ENCODE results near the gene TUBG2.

The TUBG2 gene

GRCh38 chr17:42700586-42701289 is 41.7 kb downstream of the TUBG2 start:
- DNase-seq: no peak

GRCh38 chr17:42702446-42702845 is 43.4 kb downstream of the TUBG2 start:
- DNase-seq: no peak

- DNase-seq: no peak
These were observed 45.4 kb downstream of the TUBG2 start for GRCh38 chr17:42704490-42704836.

GRCh38 chr17:42704837-42705494 is 45.9 kb downstream of the TUBG2 start:
- DNase-seq: no peak

- DNase-seq: no peak
These were observed 47.6 kb downstream of the TUBG2 start for GRCh38 chr17:42706732-42707131.

- no peak for DNase-seq
These were observed 49.5 kb downstream of the TUBG2 start for GRCh38 chr17:42708588-42708987.

GRCh38 chr17:42709561-42709960 is 50.5 kb downstream of the TUBG2 start:
- DNase-seq: no peak

All from SW 1271 (cell line).